ENCODE data around the gene QKI.
"Not testable (repeated sequence)": the region's sequence is repeated elsewhere in the genome, so short reads cannot be mapped to it uniquely, and the experiment has no call there.

QKI gene

DNA sequence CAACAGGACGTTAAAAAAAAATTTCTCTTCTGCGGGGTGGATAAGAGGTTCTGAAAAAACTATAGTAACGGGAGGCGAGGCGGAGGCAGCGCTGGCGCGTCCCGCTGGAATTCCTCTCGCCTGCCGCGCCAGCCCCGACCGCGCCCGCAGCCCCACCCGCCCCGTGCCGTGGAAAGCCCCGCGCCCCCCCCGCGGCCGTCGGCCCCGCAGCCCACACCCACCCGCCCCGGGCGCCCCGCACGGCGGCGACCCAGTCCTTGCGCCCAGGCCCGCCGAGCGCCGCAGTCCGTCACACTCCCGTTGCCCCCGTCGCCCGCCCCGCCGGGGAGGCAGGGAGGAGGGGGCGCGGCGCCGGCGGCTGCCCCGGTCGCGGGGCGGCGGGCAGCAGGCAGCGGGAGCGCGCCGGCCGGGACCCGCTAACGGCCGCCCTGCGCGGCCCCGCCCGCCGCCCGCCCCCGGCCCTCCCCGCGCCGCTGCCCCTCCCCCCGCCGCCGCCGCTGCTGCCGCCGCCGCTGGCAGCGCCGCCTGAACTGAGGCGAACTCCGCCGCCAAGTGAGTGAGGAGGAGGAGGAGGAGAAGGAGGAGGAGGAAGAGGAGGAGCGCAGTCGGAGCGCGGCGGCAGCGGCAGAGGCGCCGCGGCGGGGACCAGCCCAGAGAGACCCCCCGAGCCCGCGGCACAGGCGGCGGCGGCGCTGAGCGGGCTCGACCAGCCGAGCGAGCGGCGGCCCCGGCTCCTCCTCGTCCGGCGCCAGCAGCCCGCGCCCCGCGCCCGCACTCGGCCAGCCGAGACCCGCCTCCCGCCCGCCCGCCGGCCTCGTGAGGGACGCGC, at the start of gene QKI:
QKI (plus strand) TSS at position 602 of the 829 bp plus-strand sequence. CDS start 476 bp downstream, outside the sequence.
- DNase-seq, result peak in 50 of 56 donors; percentile 32 to 91 (median 79)

DNA sequence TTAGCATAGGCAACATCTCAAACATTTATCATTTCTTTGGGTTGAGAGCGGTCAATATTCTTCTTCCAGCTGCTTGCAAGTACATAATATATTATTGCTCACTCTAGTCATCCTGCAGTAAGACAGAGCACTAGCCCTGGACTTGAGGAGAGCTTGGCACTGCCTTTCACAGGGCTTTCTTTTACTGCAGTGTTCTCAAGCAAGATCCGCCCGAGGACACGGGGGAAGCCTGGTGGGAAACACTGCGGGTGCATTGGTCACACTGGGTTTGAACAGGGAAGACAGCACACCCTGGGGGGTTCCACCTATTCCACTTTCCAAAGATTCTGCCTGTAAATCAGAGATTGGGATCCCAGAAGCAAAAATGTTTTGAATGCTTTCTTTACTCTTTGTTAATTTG, 48.2 kb upstream of the QKI start:
- no peak for DNase-seq

DNA sequence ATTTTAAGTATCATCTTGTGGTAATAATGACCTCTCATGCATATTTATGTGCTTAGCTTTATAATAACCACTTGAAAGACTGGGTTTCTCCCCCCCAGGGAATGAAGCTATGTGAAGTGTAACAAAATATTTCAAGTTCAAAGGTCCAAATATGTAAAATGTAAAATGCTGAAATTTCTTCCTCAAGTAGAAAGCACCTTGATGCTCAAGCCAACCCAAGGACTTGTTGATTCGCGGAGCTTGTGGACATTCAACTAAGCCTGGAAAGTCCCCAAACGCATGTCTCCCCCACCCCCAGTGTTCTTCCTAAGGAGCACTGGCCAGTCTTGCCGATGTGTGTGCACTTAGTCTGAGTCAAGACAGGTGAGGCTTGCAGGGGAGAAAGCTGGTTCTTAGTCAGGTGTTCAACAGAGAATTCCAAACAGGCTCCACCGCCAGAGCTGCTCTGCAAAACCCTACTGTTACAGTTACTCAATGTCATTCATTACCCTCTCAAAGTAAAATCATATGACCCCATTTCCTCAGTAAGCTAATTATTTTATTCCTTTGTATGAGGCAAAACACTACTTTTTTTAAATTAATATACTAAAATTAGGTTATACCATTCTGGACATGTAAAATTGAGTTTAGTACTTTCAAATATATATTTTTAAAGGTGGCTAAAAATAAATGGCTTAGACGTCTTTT, 46.9 kb upstream of the QKI start:
- DNase-seq, result no peak

DNA sequence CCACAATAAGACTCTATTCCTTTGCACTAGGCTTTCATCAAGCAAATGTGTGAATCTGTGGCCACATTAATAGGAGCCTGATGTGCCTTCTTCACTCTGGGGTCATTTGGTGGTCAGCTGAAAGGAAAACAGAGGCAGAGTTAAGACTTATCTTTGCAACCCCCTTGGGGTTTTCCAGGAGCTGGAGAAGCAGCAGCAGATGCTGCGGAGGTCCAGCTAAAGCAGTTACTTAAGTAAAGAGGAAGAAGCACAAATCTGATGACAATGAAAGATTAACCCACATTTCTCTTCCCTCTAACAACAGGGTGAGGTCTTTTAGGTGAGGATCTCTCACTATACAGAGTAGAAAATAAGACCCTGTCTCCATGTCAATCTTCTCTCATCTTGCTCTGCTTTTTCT, 45.4 kb upstream of the QKI start:
- no peak for DNase-seq

DNA sequence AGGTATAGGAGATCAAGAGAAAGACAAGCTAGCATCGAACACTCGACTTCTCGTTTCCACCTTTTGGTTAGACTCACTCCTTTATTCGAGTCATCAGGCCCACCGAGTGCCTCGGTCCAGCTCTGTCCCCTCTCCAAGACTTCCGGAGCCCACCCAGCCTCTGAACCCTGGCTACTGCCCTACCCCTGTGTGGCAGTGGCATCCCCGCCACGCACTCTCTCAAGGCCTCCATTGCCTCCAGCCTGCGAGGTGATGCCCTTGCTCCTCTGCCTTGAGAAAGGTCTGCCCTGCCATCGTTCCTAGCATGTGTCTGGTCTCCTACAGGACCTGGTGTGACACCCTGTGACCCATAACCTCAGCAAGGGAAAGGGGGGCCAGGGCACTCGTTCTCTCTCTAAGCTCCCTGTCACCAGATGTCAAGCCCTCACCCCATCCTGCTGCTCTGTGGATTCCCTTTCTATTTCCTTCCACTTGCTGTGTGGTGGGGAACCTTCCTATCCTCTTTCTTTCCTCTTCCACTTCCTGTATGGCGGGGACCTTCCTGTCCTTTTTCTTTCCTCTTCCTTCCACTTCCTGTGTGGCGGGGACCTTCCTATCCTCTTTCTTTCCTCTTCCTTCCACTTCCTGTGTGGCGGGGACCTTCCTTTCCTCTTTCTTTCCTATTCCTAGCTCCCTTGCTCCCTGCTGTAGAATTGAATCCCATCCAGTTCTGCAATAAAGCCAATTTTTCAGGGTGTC, 44.7 kb upstream of the QKI start:
- no peak for DNase-seq

DNA sequence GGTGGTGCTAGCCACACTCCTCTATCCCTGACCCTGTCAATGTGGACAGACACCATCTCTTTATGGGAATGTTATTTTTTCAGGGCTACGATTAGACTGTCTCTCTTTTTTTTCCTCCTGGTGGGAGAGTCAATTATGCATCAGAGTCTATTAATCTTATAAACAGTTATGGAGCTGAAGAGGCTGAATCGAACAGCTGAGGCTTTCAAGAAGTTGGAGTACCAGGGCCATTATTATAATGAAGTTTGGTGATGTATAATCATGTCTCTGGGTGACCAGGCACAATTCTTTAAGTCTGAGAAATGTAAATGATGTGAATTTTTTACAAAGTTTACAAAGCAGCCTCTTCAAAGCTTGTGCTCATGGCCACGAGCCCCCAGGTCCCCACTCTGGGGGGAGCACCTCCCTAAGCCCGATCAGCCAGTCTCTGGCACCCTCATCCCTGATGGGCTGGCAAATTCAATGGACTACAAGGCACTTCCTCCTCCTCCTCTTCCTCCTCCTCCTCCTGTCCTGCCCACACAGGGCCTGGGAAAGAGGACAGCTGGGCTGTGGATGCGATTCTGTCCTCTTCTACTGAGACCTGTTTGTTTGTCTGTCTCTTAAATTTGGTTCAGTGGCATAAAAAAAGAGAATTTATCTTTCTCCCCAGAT, 43.9 kb upstream of the QKI start:
- DNase-seq, result peak in 1 of 56 donors; percentile 19

DNA sequence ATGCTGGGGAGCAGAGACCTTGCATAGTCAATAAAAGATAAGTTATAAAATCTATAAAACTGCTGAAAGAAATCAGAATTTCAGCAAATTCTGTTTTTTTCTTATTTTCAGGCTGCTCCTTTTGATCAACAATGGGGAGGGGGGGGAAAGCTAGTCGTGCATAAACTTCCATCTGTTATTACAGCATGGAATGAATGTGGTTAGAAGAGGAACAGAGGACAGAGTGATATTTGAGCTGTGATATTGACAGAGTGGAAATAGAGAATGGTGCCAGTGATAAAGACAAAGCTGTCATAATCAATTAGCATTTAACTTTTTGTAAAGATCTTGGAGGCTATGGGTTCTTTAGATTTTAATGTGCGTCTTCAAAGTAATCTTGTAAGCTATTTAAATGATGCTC, 43.4 kb upstream of the QKI start:
- DNase-seq, result no peak

DNA sequence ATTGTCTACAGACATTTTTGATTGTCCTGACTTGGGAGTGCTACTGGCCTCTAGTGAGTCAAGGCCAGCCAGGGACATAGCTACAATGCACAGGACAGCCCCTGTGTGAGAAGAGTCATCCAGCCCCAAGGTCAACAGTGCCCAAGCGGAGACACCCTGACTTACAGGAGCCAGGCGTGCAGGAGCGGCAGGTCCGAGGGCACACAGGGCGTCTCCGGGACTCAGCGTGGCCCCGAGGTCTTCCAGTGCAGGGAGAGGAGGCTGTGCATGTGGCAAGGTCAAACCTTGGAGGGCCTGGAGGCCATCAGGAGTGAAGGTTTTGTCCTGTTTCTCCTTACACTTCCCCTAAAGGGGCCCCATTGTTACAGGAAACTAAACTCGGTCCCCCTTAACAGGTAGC, 41.3 kb upstream of the QKI start:
- no peak for DNase-seq

DNA sequence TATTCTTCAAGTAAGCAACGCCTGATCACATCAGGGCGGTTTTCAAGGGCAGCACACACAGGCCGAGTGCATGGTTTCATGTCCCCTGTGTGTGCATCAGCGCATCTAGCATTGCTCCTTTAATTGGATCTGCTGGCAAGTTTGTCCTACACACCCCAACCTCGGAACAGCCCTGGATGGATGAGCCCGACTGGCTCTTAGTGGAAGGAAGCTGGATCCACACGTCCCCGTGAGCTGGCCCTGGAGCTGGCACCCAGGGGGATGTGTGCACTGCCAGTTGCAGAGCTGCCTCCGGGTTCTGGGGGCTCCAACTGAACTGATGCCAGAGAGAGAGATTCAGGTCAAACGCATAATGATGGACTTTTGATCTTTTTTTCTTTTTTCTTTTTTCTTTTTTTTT, 39.2 kb upstream of the QKI start:
- no peak for DNase-seq

DNA sequence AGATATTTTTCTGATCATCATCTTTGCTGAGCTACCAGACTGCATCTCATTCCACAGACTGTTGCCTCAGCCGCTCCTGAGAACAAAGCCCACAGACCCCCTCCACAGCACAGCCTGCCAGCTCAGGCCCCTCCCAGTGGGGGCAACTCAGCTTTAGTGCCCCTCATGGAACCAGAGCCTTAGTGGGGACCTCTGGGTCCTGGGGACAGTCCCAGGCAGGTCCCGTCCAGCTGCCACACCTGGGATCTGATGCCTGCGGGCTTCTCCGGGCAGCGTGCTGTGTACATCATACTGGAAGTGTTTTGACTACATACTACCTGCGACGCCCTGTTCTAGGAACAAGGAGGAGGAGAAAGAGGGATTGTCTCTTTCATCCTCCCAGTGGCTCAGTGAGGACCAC, 38.3 kb upstream of the QKI start:
- DNase-seq, result no peak

DNA sequence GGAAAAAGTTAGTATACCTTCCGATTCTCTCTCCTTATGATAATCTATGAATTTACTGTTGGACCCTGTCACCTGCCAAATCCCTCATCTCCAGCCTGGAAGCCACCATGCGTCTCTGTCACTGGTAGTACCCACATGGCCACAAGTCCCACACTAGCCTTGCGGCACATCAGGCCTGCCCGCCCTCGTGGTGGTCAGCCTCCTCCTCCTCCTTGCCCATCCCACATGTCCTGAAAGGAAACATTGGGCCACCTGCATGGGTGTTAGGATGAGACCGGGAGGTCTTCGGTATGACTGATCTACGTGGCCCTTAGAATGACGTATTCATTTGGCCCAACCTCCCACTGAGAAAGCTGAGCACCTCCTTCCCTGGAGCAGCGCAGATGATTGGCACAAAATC, 37.0 kb upstream of the QKI start:
- no peak for DNase-seq

DNA sequence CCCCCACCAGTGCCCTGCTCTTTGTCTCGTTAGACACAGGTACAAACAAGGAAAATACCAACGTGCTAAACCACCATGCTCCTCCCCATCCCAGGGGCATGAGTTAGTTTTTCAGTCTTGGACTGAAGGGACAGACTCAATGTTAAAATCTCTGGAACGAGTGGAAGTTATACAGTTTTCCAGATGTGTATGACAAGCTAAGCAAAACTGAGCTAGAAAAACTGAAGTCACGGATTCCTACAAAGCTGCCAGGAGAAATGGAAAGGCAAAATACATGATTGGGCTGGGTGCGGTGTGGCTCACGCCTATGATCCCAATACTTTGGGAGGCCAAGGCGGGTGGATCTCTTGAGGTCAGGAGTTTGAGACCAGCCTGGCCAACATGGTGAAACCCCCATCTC, 34.3 kb upstream of the QKI start:
- no peak for DNase-seq

DNA sequence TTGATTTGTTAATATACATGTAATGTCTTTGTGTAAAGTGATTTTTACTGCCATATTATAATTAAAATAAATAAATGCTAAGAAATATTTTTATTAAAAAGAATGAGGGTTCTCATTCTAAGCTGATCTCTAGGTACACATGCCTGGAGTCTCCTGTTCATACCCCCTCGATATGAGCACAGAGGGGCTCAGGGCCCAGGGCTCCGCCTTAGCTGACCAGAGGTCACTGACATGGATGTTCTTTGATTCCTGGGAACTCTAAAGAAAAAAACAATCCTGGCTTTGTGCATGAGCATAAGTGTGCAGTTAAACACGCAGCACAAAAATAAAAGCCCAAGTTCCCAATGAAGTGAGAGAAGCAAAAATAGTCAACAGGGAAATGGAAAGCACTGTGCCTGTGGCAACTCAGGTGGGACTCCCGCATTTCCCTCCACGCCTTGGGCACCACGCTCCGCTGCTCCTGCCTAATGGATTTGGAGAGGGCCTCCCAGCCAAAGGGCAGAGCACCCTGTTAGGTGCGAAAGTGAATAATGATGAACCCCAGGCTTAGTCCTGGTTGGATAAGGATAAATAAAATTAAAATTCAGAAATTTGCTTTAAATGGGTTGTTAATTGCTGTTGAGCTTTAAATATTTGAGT, 33.3 kb upstream of the QKI start:
- no peak for DNase-seq

DNA sequence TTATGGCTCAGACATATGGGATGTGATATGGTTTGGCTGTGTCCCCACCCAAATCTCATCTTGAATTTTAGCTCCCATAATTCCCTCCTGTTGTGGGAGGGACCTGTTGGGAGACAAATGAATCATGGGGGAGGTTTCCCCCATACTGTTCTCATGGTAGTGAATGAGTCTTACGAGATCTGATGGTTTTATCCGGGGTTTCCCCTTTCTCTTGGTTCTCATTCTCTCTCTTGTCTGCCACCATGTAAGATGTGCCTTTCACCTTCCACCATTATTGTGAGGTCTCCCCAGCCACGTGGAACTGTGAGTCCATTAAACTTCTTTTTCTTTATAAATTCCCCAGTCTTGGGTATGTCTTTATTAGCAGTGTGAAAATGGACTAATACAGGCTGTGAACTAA, 31.1 kb upstream of the QKI start:
- DNase-seq, result not testable (repeated sequence)

DNA sequence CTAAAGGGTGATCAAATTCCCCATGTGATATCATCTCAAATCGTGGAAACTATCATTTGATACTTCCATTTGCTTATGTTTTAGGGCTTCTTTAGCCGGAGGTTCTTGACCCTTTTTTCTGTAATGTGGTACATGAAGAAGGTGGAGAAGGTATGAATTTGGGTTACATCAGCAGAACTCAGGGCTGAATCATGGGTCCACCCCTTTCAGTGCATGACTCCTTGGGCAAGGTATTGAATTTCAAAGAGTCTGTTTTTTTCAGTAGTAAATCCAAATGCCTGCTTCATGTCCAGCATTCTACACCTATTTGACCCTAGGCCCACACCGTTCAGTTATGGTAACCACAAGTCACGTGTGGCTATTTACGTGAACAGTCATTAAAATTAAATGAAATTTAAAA, 30.6 kb upstream of the QKI start:
- DNase-seq, result no peak

DNA sequence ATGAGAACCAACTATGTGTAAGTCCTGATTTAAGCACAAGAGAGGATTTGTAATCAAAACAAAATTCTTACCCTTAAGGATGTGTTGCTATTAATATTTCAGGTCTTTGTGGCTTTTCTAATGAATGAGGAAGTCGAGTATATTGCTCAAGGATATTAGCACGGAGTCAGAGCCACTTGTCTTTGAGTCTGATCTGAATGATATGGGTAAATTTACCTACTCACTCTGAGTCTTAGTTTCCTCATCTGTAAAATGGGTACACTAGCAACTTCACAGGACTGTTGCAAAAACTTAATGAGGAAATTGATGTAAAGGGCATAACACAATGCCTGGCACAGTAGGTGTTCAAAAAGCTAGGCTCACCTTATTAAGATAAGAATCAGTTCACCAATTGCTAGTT, 30.0 kb upstream of the QKI start:
- DNase-seq, result no peak

DNA sequence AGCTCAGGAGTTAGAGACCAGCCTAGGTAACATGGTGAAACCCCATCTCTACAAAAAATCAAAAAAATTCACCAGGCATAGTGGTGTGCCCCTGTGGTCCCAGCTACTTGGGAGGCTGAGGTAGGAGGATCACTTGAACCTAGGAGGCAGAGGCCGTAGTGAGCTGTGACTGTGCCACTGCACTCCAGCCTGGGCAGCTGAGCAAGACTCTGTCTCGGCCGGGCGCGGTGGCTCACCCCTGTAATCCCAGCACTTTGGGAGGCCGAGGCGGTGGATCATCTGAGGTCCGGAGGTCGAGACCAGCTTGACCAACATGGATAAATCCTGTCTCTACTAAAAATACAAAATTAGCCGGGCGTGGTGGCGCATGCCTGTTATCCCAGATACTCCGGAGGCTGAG, 29.0 kb upstream of the QKI start:
- not testable (repeated sequence) for DNase-seq

DNA sequence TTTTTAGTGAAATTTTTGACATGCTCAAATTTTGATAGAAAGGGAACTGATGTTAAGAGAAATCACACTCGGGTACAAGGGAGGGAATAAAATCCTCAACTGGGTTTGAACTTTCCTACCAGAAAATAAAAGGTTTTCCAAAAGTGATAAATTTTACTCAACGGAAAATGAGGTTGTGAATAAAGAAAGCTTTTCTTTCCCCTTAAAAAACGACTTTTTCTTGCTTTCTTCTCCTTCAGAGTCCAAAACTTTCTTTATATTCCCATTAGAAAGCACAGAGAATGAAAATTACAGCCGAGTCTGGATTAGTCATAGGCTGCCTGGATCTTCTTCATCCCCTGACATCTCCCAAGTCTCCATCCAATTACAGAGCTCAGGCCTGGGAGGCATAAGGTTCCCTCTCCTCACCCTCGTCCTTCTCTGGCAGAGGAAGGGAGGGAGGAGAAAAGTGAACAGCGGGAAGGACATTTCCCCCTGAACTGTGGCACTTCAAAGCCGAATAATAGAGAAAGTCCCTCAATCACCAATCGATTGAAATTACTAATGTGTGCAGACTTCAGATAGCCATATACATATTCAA, 28.1 kb upstream of the QKI start:
- DNase-seq, result no peak

DNA sequence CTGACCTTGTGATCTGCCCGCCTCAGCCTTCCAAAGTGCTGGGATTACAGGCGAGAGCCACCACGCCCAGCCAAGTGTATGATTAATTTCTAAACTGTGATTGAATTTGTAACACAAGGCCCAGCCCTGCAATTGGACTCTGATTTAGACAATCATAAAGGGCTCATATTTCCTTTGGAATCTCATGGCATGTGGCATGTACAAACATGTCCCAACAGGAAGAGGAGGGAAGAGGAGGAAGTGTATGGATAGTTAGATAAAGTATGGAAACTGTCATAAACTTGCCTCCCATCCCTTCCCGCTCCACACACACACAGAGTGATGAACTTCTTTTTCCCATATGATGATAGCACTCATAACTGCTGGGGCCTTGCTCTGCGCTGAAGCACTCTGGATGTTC, 27.2 kb upstream of the QKI start:
- DNase-seq, result no peak

DNA sequence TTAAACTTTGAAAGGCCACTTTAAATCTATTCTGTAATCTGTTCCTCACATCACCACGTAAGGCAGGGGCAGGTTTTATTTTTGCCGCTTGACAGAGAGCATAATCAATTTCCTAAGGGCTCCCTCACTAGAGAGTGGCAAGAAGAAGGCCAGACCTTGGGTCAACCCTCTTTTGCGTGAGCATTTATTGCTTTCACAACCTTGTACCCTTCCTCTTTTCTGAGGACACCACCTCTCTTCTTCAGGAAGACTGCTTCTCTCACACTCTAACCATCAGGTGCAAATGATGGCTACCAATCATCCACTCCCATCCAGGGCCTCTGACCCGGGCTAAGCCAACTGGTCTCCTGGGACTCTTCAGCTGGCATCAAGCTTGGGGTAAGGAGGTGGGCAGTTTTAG, 25.2 kb upstream of the QKI start:
- no peak for DNase-seq

DNA sequence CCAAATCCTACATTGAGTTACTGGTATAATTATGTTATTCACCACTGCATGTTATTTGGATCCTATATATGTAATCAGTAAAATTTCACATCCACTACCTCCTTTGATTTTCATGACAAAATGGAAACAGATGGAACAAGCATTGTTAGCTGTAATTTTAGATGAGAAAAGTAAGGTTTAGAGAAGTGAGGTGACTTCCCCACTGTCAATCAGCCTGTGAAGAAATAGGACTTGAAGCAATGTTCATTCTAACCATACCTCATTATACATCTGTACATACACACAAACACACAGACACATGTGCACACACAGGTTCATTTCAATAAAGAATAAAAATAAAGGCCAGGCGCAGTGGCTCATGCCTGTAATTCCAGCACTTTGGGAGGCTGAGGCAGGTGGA, 23.7 kb upstream of the QKI start:
- no peak for DNase-seq
